Naive B cell (primary cell): ENCODE measurements around the gene FYCO1. TPM values are rescaled to one million over a fixed set of nuclear protein-coding genes. Genes with fewer than 3 reads are reported as not detected.

Experiments used
- ATAC-seq, 2 donors: fragments of 150-1000 bp; cut with Tn5 transposase; 2 replicates each; pipeline ENCODE4 v1.10.0; 2021; ENCODE audit warnings: low read depth in 2 of 2, mild to moderate bottlenecking in 2 of 2, moderate library complexity in 2 of 2
- DNase-seq: peaks from one replicate; pipeline ENCODE4 v3.0.0; 2022
- H3K27ac Mint-ChIP-seq, 6 donors: one replicate each; pipeline ENCODE4 v1.8.0; 2020 to 2022; ENCODE audit warnings: mild to moderate bottlenecking in 6 of 6, mixed read lengths in 6 of 6, moderate library complexity in 5 of 6, inconsistent platforms in 2 of 6
- H3K27me3 Mint-ChIP-seq, 3 donors: one replicate each; pipeline ENCODE4 v1.8.0; 2021 to 2022; ENCODE audit warnings: mixed read lengths in 3 of 3, mild to moderate bottlenecking in 1 of 3
- H3K36me3 Mint-ChIP-seq, 2 donors: one replicate each; pipeline ENCODE4 v1.8.0; 2020 to 2022; ENCODE audit warnings: mixed read lengths in 2 of 2, inconsistent platforms in 1 of 2, mild to moderate bottlenecking in 1 of 2
- H3K4me1 Mint-ChIP-seq, 3 donors: one replicate each; pipeline ENCODE4 v1.8.0; 2020 to 2022; ENCODE audit warnings: mixed read lengths in 3 of 3, inconsistent platforms in 1 of 3, mild to moderate bottlenecking in 1 of 3, moderate library complexity in 1 of 3
- H3K4me3 Mint-ChIP-seq, 8 donors: one replicate each; pipeline ENCODE4 v1.8.0; 2020 to 2022; ENCODE audit warnings: mild to moderate bottlenecking in 8 of 8, mixed read lengths in 8 of 8, moderate library complexity in 8 of 8, inconsistent platforms in 2 of 8
- H3K9me3 Mint-ChIP-seq, 7 donors: one replicate each; pipeline ENCODE4 v1.8.0; 2020 to 2022; ENCODE audit warnings: mixed read lengths in 7 of 7, mild to moderate bottlenecking in 5 of 7, inconsistent platforms in 2 of 7, moderate library complexity in 1 of 7
- polyA plus RNA-seq, 6 donors: library from polyadenylated mRNA; unstranded; fragments of 300-500 nt; fragmentation: Illumina TruSeq; gene quantifications; one replicate each; pipeline ENCODE4 v1.2.3, GENCODE V29; 2021; ENCODE audit warnings: low read depth in 6 of 6

The FYCO1 gene
- polyA plus RNA-seq, 6 donors from 2014 or later, result 0.90 to 5.1 (median 1.2) TPM; not detected in 1

GRCh38 chr3:45904931-45905330, 90.7 kb downstream of the FYCO1 start:
- Mint-ChIP-seq H3K27ac (peak overlapping the region; percentile 23 to 91 (median 76)), H3K36me3 (peaks cover 11 to 13% of the 10 kb centered on the region in 2 donors), H3K4me3 (peak overlapping the region in 5 of 8 donors; percentile 2 to 27 (median 14)), H3K9me3 (peaks cover 0 to 2% (median 0%) of the 10 kb centered on the region in 7 donors), H3K4me1 (peaks cover 22 to 33% (median 31%) of the 10 kb centered on the region in 3 donors), H3K27me3 (no peaks in the 10 kb centered on the region)
- ATAC-seq, result peak; percentile 91 to 93
- peak; percentile 49 for DNase-seq

- Mint-ChIP-seq H3K27ac (no peak overlapping the region), H3K9me3 (peaks cover 0 to 2% (median 0%) of the 10 kb centered on the region in 7 donors), H3K27me3 (no peaks in the 10 kb centered on the region), H3K36me3 (peaks cover 5 to 7% of the 10 kb centered on the region in 2 donors), H3K4me1 (peaks cover 29 to 32% (median 32%) of the 10 kb centered on the region in 3 donors), H3K4me3 (no peak overlapping the region)
- no peak for DNase-seq
- no peak for ATAC-seq
These were observed 98.7 kb downstream of the FYCO1 start for GRCh38 chr3:45896956-45897355.

GRCh38 chr3:45895686-45896468, 99.7 kb downstream of the FYCO1 start:
- Mint-ChIP-seq H3K4me1 (peaks cover 29 to 43% (median 33%) of the 10 kb centered on the region in 3 donors), H3K36me3 (peaks cover 0 to 7% of the 10 kb centered on the region in 2 donors), H3K27ac (peak overlapping the region in 1 of 6 donors; percentile 25), H3K27me3 (no peaks in the 10 kb centered on the region), H3K4me3 (no peak overlapping the region), H3K9me3 (peaks cover 0 to 2% (median 0%) of the 10 kb centered on the region in 7 donors)
- ATAC-seq, result no peak
- DNase-seq, result no peak

- peak overlapping the region in 5 of 6 donors; percentile 75 to 95 (median 90) for H3K27ac Mint-ChIP-seq
- H3K36me3 Mint-ChIP-seq, result peaks cover 0 to 7% of the 10 kb centered on the region in 2 donors
- DNase-seq (peak; percentile 28), ATAC-seq (peak in 1 of 2 donors; percentile 22)
- peaks cover 33 to 59% (median 47%) of the 10 kb centered on the region in 3 donors for H3K4me1 Mint-ChIP-seq
- H3K27me3 Mint-ChIP-seq, result no peaks in the 10 kb centered on the region
- H3K4me3 Mint-ChIP-seq, result peak overlapping the region in 7 of 8 donors; percentile 44 to 85 (median 67)
- peaks cover 0 to 2% (median 0%) of the 10 kb centered on the region in 7 donors for H3K9me3 Mint-ChIP-seq
These were observed 101.6 kb downstream of the FYCO1 start for GRCh38 chr3:45894015-45894414.

- H3K36me3 Mint-ChIP-seq, result no peaks in the 10 kb centered on the region
These were observed 103.5 kb downstream of the FYCO1 start for GRCh38 chr3:45892161-45892560.

GRCh38 chr3:45890405-45890804, 105.2 kb downstream of the FYCO1 start:
- ATAC-seq, result no peak
- H3K27ac Mint-ChIP-seq, result peak overlapping the region in 5 of 6 donors; percentile 5 to 66 (median 65)
- H3K27me3 Mint-ChIP-seq, result no peaks in the 10 kb centered on the region

More at GRCh38 chr3:45892161-45892560, 103.5 kb downstream of the FYCO1 start:
- Mint-ChIP-seq H3K9me3 (peaks cover 0 to 2% (median 0%) of the 10 kb centered on the region in 7 donors), H3K27me3 (no peaks in the 10 kb centered on the region), H3K4me1 (peaks cover 36 to 70% (median 58%) of the 10 kb centered on the region in 3 donors), H3K27ac (peak overlapping the region in 5 of 6 donors; percentile 7 to 96 (median 75)), H3K4me3 (peak overlapping the region in 2 of 8 donors; percentile 68 to 80)
- DNase-seq (no peak), ATAC-seq (no peak)

GRCh38 chr3:45889337-45889736, 106.3 kb downstream of the FYCO1 start:
- Mint-ChIP-seq H3K27me3 (peaks cover 0 to 5% (median 0%) of the 10 kb centered on the region in 3 donors), H3K4me1 (peaks cover 37 to 61% (median 51%) of the 10 kb centered on the region in 3 donors), H3K36me3 (no peaks in the 10 kb centered on the region), H3K9me3 (peaks cover 0 to 2% (median 0%) of the 10 kb centered on the region in 7 donors), H3K27ac (peak overlapping the region in 5 of 6 donors; percentile 16 to 79 (median 21)), H3K4me3 (peak overlapping the region in 7 of 8 donors; percentile 27 to 81 (median 67))
- DNase-seq, result peak; percentile 32
- ATAC-seq, result peak; percentile 64 to 72

More at GRCh38 chr3:45890405-45890804, 105.2 kb downstream of the FYCO1 start:
- Mint-ChIP-seq H3K4me1 (peaks cover 36 to 70% (median 58%) of the 10 kb centered on the region in 3 donors), H3K4me3 (peak overlapping the region in 7 of 8 donors; percentile 60 to 86 (median 75)), H3K36me3 (no peaks in the 10 kb centered on the region), H3K9me3 (peaks cover 0 to 2% (median 0%) of the 10 kb centered on the region in 7 donors)
- DNase-seq, result no peak

GRCh38 chr3:45887759-45888511, 107.7 kb downstream of the FYCO1 start:
- peaks cover 24 to 47% (median 37%) of the 10 kb centered on the region in 3 donors for H3K4me1 Mint-ChIP-seq

GRCh38 chr3:45887285-45887684, 108.3 kb downstream of the FYCO1 start:
- H3K4me1 Mint-ChIP-seq, result peaks cover 17 to 41% (median 31%) of the 10 kb centered on the region in 3 donors
- DNase-seq, result no peak
- no peak for ATAC-seq
- no peak overlapping the region for H3K27ac Mint-ChIP-seq
- peaks cover 0 to 1% (median 0%) of the 10 kb centered on the region in 7 donors for H3K9me3 Mint-ChIP-seq
- peaks cover 0 to 9% (median 0%) of the 10 kb centered on the region in 3 donors for H3K27me3 Mint-ChIP-seq
- H3K4me3 Mint-ChIP-seq, result no peak overlapping the region
- no peaks in the 10 kb centered on the region for H3K36me3 Mint-ChIP-seq

More at GRCh38 chr3:45887759-45888511, 107.7 kb downstream of the FYCO1 start:
- no peaks in the 10 kb centered on the region for H3K36me3 Mint-ChIP-seq
- DNase-seq, result no peak
- peaks cover 0 to 2% (median 0%) of the 10 kb centered on the region in 7 donors for H3K9me3 Mint-ChIP-seq
- peaks cover 0 to 9% (median 0%) of the 10 kb centered on the region in 3 donors for H3K27me3 Mint-ChIP-seq
- no peak for ATAC-seq
- peak overlapping the region in 4 of 6 donors; percentile 16 to 78 (median 44) for H3K27ac Mint-ChIP-seq
- H3K4me3 Mint-ChIP-seq, result peak overlapping the region in 3 of 8 donors; percentile 10 to 60 (median 34)

GRCh38 chr3:45885979-45886705, 109.5 kb downstream of the FYCO1 start, which contains the start of gene CCR9:
Gene CCR9 (plus strand): TSS chr3:45886543. CDS start chr3:45894934, 8,391 bp downstream.
- H3K4me3 Mint-ChIP-seq, result peak within 1 kb of the TSS in 1 of 8 donors; percentile 53
- no peak for ATAC-seq
- no peak for DNase-seq
- H3K36me3 Mint-ChIP-seq, result no peaks in the 10 kb centered on the region
- H3K4me1 Mint-ChIP-seq, result peaks cover 16 to 29% (median 29%) of the 10 kb centered on the region in 3 donors
- no peaks in the 10 kb centered on the region for H3K9me3 Mint-ChIP-seq
- peak within 1 kb of the TSS in 2 of 6 donors; percentile 16 to 79 for H3K27ac Mint-ChIP-seq
- H3K27me3 Mint-ChIP-seq, result peaks cover 3 to 14% (median 4%) of the 10 kb centered on the region in 3 donors

- no peak overlapping the region for H3K4me3 Mint-ChIP-seq
- DNase-seq (no peak), ATAC-seq (no peak)
- H3K4me1 Mint-ChIP-seq, result peaks cover 14 to 16% (median 14%) of the 10 kb centered on the region in 3 donors
- H3K9me3 Mint-ChIP-seq, result no peaks in the 10 kb centered on the region
- H3K36me3 Mint-ChIP-seq, result no peaks in the 10 kb centered on the region
- peaks cover 4 to 22% (median 4%) of the 10 kb centered on the region in 3 donors for H3K27me3 Mint-ChIP-seq
- H3K27ac Mint-ChIP-seq, result no peak overlapping the region
These were observed 111.0 kb downstream of the FYCO1 start for GRCh38 chr3:45884368-45885201.
